Activated gamma-delta T cell treated with Interleukin-2 at 50 U/mL for 16 hours (primary cell): ENCODE measurements around the gene OGFR.

Experiments used
- DNase-seq: peaks from one replicate; pipeline ENCODE4 v3.0.0-alpha.2; 2020

Gene OGFR

DNA sequence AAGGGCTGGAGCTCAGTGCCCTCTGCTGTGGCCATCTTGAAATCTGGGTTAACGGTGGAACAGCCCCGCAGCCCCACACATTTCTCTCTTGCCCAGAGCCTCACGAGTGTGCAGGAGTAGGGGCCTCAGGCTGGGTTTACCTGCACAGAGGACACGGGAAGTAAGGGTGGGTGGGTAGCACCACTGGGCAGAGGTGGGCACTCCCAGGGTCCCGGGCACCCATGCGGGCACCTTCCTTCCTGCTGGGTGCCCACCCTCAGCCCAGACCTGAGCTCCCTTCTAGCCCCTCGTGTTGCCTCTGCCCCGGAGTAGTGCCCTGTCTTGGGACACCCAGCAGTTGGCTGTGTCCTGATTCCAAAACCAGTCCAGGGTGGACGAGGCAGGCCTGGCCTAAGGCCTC lies 23.4 kb downstream of the OGFR start:
- DNase-seq, result no peak

- no peak for DNase-seq
These were observed 24.0 kb downstream of the OGFR start for GRCh38 chr20:62828511-62829230.

DNA sequence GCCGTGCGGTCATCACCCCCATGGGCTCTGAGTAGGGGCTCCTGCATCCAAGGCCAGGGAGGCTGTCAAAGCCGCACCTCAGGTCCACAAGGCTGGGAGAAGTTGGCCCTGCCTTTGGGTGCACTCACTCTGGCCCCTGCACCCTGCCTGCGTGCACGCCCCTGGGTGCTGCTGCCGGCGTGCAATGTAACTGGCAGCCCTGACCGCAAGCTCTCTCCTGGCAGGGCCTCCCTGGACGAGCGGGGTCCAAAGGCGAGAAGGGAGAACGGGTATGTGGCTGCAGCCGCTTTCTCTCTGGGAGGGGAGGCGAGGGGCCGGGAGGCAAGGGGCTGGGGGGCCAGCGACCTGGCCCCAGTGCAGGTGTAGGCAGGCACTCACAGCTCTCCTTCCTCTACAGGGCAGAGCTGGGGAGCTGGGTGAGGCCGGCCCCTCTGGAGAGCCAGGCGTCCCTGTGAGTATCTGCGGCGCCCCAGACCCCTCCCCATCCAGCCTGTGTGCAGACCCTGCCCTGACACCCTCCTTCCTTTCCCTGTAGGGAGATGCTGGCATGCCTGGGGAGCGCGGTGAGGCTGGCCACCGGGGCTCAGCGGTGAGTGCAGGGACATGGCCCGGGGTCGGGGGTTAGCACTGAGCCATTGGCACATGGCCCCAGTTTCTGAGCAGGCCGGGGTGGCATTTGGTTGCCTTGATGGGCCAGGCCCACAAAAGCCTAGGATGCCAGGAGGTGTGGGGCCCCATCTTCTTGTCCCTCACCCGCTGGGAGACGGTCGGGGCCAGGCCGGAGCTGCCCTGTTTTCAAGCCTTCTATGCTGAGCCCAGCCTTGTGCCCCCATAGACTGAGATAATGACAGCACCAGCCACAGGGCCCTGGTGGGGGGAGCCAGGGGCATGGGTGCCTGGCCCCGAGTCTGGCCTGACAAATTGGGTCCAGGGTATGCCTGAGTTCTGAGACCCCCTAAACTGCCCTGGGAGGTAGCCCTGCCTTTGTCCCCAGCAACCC lies 24.9 kb downstream of the OGFR start:
- no peak for DNase-seq

DNA sequence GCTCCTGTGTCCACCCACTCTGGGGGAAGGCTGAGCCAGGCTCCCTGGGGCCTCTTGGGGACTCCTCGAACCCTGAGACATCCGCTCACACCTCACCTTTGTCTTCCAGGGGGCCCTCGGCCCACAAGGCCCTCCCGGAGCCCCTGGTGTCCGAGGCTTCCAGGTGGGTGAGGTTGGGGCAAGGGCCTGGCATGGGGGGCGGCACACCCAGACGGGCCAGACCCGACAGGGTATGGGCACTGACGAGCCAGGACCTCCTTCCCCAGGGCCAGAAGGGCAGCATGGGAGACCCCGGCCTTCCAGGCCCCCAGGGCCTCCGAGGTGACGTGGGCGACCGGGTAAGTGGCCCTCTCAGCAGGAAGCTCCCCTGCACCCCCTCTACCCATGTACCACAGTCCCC lies 25.6 kb downstream of the OGFR start:
- DNase-seq, result no peak

DNA sequence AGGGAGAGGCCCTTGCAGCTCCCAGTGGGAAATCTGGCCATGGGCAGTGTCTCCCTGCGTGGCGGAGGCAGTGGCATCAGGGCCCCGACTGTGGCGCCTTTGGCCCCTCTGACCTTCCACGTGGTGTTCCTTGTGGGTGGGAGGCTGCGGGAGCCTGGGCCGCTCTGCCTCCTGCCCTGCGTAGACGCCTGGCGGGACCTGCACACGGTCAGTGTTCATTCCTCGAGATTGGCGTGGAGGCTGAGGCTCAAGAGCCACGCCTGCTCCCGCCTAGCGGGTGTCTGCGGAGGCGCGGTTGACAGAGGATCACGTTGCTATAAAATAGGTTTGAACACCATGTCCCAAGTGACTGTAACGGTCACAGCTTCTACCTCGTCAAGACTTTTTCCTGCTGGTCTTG lies 26.2 kb downstream of the OGFR start:
- DNase-seq, result no peak

DNA sequence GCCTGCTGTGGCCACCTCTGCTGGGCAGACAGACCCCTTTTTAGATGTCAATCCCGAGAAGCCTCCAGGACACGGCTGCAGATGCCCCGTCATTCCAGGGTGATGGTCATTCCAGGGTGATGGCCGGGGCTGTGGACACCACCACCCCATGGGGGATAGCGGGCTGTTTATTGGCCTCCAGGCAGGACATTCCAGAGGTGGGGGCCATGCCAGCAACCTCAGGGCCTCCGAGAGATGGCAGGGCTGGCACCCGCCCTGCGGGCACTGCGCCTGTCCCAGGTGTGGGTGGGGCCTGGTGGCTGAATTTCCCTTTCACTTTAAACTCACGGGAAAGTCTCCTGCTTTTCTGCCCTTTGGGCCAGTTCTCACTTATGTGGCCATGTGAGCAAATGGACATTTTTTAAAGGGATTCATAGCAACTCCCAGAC lies 26.7 kb downstream of the OGFR start:
- DNase-seq, result no peak

DNA sequence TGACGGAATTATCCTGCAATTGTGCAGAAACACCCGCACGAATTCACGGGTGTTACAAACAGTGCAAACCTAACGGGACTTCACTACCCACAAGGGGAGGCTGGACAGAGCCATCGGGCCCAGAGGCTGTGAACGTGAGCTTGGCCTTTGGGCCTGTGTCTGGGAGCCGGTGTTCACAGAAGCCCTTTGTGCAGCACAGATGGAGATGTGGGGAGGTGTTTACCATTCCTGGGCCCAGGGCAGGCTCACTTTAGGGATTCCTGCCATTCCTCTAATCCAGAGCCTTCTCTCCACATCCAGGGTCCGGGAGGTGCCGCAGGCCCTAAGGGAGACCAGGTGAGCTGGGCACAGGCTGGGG lies 27.2 kb downstream of the OGFR start:
- no peak for DNase-seq

GRCh38 chr20:62832212-62832922 lies 27.7 kb downstream of the OGFR start:
- no peak for DNase-seq

GRCh38 chr20:62832951-62833391 lies 28.3 kb downstream of the OGFR start:
- DNase-seq, result no peak

DNA sequence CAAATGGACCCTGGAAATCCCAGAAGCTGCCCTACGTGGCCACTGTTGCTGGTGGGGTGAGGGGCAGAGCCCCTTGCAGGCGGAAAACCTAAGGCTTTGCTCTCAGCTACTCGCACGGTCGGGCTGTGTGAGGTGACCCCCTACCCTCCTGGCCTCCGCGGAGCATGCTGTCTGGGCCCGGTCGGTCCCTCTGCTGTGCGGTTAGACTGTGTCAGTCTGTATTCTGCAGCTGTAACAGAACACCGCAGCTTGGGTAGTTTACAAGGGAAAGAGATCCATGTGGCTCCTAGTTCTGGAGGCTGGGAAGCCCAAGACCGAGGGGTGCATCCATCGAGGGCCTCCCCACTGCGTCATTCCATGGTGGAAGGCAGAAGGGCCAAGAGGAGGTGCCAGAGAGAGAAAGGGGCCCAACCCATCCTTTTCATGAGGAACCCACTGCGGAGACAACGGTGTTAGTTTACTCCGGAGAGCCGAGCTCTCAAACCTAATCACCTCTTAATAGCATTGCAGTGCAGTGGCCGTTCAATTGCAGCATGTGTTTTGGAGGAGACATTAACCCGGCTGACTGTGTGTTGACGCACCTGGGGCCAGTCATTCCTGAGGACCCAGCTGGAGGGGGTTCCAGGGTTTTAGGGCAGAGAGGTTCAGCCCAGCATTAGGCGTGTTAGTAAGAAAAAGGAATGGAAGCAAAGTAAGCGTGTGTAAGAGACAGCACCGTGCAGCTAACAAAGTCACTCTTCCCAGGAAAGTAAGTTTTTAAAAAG lies 30.5 kb downstream of the OGFR start:
- no peak for DNase-seq

GRCh38 chr20:62835931-62836861 lies 31.6 kb downstream of the OGFR start:
- no peak for DNase-seq

- DNase-seq, result no peak
These were observed 32.4 kb downstream of the OGFR start for GRCh38 chr20:62836967-62837490.

DNA sequence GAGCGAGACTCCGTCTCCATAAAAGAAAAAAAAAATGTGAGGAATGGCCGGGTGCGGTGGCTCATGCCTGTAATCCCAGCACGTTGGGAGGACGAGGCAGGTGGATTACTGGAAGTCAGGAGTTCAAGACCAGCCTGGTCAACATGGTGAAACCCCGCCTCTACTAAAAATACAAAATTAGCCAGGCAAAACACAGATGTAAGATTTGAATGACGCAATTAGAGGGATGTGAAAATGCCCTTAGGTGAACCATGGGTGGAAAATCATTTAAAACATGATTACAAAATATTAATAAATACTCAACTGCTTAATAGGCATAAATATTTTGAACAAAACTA lies 33.1 kb downstream of the OGFR start:
- DNase-seq, result no peak

GRCh38 chr20:62838128-62838891 lies 33.7 kb downstream of the OGFR start:
- DNase-seq, result no peak

DNA sequence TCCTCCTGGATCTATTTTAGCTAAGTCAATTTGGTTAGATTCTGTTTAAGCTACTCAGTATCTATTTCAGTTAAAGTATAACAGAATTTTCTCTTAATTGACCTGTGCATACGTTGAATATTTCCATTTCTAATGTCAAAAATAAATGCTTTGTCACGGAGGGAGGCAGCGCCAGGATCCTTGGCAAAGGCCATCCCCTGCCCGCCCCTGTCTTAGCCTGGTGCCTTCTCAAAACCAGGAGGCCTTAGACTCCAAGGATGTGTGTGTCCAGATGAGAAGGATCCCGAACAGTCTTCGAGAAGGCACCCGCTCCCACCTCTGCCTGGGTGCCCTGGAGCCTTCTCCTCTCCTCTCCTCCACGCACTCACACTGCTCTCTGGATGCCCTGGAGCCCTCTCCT lies 34.6 kb downstream of the OGFR start:
- DNase-seq, result no peak

GRCh38 chr20:62839816-62840215 lies 35.2 kb downstream of the OGFR start:
- DNase-seq, result no peak

DNA sequence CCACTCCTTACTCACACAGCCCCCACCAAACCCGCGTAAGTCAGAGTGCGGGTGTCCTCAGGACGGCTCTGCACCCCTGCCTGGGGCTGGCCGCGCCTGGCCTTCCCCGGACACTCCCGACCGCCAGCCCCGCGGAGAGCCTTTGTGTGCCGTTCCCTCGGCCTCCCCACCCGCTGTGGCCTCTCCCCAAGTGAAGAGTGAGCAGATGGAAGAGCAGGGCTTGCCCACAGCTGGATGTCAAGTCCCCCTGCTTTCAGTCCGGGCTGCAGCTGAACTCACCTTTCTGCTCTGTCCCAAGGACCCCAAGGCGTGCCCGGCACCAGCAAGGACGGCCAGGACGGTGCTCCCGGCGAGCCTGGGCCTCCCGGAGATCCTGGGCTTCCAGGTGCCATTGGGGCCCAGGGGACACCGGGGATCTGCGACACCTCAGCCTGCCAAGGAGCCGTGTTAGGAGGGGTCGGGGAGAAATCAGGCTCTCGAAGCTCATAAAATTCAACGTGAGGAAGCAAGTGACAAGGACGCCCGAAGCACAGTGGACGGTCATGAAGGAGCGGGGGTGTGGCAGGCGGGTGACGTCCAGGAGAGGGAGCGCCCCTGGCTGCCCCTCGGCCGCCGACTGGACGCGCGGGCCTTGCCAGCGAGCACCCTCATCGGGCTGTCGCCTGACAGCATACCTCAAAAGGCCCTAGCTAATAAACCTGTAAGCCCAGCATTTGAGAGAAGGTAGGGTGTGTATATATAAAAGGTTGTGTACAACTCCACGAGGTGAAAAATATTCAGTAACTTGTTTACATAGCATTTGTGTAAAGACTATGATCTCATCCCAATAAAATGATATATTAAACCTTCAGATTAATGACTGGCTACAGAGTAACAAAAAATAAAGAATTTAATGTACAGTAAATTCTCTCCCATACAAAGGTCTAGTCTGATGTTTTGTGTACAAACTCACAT lies 35.9 kb downstream of the OGFR start:
- DNase-seq, result no peak

GRCh38 chr20:62841705-62842212 lies 37.1 kb downstream of the OGFR start:
- DNase-seq, result no peak

- DNase-seq, result no peak
These were observed 39.0 kb downstream of the OGFR start for GRCh38 chr20:62843656-62844055.
